GM19043 (cell line): Measurements from ENCODE around the gene FTCDNL1.

Experiments
- ATAC-seq: cut with Tn5 transposase; IDR thresholded peaks from one replicate; pipeline ENCODE4 v1.9.1; 2021; ENCODE audit warnings: low read depth; ENCODE audit not compliant: unreplicated experiment

Gene FTCDNL1

DNA sequence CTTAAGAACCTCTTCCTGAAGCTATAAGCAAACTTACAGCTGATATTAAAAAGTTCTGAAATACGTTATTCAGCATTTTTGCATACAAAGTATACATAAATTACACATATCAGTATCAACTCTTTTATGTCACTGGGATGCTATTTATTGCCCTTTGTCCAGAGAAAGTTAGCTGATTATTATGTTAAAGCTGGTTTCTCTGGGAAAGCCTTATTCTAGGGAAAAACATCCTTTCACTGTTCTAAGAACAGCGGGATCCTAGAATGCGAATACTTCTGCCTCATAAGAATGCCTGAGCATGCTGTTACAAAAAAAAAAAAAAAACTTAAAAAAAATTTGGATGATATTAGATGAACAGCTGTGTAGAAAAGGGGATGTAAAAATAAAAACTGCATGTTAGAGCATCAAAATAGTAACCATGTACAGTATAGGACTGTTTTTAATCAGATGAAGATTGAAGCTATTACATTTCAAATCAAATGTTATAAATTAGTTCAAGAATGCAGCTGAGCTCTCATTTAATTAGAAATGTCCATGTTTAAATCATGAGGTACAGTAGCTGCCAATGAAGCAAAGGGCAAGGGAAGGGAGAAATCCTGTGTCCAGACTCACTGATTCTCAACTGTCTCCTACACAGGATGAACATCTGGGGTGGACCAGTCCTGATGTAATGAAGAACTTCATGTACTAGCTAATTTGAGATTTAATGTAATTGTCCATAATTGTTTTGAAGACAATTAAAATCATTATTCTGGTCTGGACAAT is 8.2 kb downstream of the FTCDNL1 start:
- no peak for ATAC-seq

DNA sequence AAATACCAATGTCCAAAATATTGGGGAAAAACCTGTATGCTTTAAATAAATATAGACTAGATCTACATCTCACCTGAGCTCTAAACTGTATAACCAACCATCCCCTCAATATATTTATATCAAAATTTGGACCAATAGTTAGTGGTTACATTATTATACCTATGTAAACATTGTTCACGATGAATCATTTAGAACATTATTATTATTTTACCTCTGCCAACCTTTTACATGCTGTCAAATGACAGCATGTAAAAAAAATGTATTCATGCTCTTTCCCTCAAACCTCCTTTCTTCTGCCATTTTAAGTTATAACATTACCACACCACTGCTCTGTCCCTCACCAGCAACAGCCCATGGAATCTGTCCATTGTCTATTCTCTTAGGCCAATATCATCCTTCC is 9.6 kb downstream of the FTCDNL1 start:
- ATAC-seq = no peak

DNA sequence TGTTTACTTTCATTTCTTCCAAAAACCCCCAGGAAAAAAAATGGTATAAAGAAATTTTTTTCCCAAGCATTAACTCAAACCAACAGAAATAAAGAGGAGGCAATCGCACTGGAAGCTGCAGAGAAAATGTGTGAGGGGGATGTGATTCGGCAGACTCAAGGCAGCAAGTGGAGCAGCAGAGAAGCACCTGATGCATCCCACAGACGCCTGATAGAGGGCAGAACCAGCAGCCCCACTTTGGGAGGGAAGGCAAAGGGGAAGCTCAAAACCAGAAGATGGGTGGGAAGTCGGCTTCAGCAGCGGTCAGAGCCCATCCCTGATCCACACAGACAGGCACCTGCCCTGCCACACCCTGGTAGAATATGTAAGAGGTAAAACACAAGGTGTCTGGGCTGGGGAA is 12.6 kb downstream of the FTCDNL1 start:
- ATAC-seq = no peak

DNA sequence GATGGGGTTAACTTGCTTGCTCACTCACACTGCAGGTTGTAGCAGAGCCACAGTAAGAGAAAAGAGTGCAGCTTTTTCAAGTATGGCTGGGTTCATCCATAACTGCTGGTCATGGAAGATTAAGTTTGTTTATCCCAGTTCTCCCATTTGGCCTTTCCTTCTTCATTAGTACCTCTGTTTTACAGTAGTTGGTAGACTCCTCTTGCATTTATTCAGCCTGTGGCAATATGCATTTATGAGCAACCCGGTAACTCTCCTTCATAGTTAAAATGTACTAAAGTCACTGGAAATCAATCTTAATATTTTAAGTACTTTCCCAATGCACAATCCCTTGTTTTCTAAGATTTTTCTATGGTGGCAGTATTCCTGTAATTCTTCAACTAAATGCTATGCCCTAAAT is 14.0 kb downstream of the FTCDNL1 start:
- no peak for ATAC-seq

DNA sequence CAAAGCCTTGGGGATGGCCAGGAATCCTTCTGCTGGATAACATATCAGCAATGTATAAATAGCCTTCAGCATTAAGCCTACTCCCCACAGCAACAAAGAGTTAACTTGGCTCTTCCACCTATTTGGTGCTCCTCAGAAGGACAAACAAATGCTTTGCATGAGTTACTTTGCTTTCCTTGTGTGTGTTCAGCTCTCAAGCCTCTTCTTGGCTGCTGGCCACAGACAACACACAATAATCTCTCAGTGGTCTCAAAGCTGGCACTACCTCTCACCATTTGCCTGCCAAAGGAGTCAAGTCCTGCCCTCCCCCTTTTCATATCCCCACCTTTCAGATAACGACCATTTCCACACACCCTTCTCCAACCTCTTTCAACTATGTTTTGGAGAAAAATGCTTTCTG is 17.5 kb downstream of the FTCDNL1 start:
- ATAC-seq = no peak

DNA sequence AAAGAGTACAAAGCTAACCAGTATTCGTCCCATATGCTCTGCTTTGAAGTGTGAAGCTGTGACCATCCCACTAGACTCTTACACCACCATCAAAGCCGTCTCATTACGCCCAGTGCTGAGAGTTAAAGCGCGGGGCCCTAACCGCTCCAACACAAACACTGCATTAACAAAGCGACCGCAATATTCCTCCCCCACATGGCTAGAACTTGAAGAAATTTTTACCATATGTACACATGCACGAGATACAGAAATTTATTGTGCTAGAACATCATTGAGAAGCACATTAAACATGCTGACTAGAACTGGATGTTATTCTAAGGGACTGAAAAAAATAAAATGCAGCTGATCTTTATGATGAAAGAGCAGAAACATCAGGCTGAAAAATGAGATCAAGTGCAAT is 20.5 kb downstream of the FTCDNL1 start:
- no peak for ATAC-seq

DNA sequence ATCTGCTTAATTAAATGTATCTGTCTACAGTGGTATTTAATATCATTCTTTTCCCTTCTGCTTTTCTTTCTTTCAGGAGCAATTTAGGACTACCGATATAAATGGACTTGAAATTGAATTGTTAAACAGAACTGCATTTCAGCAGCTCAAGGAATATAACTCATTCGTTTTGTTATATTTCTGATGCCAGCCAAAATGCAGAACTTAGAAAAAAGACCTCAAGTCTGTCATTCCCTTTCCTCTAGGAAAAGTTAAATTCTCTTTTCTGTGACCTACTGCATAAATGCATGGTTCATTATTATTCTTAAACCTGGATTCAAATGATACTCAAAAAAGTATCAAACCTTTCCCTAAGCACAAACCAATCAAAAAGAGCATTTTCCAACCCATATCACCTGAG is 21.4 kb downstream of the FTCDNL1 start:
- ATAC-seq = no peak

DNA sequence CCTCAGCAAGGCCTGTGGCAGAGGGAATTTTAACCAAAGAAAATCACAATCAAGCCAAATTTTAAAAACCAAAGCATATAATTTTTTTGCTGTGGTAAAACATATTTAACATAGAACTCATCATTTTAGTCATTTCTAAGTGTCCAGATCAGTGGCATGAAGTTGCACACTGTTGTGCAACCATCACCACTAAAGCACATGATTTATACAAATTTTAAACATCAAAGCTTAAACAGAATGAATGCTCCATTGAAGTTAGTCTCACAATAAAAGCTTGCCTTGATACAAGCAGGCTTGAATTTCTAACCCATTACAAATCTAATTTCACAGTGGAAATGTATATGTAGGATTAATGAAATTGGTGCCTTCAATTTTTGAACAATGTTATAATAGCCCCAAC is 31.2 kb downstream of the FTCDNL1 start:
- ATAC-seq = no peak

DNA sequence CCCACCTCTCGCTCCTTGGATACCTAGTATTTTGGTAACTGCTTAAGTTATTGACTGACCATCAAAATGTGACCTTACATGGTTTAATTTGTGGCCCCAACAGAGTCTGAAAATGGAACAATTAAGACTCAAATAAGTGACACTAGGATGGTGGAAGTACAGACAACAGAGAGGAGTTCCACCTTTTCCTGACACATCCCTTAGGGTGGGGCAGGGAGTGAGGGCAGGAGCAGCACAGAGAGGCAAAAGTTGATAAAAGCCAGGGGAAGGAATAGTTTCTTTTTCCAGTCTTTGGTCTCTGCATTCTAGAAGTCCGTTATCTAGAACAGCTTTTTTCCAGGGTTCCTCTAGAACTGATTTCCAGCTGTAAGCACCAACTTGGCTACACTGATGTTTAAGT is 32.2 kb downstream of the FTCDNL1 start:
- no peak for ATAC-seq

DNA sequence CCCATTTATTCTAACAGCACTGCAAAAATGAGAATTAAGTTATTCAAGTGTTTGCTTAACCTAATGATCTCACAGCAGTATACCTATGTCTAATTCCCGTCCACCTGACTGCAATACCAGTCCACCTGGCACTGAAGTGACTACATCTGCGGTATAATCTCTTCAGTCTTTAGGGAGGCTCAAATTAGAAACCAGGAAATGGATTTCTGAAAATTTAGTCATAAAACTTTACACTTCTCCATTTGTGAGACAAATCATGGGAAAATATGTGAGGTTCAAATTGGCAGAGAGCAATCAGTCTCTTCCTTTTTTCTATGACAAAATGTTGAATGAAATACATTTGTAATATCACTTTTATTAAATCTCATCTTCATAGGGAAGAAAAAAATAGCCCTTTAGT is 33.0 kb downstream of the FTCDNL1 start:
- ATAC-seq = no peak

DNA sequence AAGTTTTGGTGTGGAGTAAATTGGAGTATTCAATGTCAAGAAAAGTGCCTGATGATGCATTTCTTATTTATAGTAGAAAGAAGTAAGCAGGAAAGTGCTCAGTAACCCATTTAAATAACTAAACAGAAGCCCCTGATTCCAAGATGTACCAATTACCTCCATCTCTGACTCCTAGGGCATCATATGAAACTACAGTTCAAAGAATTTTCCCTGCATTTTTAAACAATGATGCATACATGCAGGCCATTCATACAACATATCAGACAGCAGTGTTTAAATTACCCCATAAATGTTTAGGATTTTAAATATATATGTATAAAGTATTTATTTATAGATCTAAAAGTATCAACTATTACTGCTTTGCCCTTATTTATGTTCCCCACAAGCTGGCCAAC is 36.2 kb downstream of the FTCDNL1 start:
- no peak for ATAC-seq

DNA sequence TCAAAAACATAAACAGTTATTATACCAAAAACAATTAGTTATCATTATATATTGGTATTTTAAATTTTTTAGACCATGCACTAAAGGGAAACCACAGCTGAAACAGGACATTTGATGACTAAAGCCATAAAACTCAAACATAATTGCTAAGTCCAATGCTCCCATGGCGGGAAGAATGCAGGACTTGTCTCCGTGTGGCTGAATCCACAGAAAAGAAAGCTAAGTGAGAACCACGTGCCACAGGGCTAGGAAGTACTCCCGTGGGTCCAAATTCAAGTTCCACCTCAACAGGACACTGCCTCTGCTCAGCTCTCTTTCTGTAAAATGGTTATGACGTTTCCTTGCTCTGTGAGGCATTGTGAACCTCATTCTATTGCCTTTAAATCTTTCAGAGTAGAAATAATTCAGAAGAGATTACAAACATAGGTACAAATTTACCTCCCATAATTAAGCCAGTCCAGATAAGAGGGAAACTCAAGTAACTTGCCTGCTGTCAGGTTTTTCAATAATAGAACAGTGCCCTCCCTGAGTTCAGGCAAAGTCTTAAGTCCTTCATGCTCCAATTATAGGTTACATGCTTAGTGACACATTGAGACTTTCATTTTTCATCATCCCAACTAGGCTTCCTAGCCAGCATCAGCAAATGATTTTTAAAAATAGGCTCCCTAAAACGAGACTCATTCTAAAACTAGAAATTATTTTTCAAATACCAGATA is 36.7 kb downstream of the FTCDNL1 start:
- no peak for ATAC-seq

DNA sequence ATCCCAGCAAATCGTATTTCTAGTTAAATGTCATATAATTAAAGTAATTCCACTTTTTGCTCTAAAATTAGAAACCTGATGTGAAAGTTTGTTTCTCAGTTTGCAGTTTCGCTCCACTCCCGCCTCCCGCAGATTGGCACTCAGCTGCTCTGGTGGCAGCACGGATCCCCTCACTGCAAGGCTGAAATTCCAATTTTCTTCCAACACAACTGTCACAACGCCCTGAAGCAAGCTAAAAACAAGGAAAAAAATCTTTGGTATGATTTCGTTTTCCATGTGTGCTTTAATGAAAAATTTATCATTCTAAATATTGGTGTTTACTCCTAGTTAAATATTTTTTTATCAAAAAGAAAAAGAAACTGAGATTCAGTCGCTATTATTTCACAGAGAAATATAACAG is 38.5 kb downstream of the FTCDNL1 start:
- no peak for ATAC-seq

DNA sequence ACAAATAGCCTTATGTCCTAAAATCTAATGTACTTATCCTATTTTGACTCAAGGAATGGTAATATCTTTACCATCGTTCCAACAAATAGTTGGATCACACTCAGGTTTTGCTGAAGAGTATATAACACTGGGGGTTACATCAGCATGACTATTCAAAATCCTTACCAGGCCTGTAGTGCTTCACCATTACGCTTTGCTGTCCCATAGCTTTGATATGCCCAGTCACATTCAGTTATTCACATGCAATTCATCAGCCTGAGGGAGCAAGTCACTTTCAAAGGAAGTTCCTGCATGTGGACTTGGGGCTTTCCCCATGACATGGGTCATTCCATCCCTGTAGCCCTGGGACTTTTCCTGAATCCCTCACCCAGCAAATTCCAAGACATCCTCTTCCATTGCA is 39.6 kb downstream of the FTCDNL1 start:
- no peak for ATAC-seq

DNA sequence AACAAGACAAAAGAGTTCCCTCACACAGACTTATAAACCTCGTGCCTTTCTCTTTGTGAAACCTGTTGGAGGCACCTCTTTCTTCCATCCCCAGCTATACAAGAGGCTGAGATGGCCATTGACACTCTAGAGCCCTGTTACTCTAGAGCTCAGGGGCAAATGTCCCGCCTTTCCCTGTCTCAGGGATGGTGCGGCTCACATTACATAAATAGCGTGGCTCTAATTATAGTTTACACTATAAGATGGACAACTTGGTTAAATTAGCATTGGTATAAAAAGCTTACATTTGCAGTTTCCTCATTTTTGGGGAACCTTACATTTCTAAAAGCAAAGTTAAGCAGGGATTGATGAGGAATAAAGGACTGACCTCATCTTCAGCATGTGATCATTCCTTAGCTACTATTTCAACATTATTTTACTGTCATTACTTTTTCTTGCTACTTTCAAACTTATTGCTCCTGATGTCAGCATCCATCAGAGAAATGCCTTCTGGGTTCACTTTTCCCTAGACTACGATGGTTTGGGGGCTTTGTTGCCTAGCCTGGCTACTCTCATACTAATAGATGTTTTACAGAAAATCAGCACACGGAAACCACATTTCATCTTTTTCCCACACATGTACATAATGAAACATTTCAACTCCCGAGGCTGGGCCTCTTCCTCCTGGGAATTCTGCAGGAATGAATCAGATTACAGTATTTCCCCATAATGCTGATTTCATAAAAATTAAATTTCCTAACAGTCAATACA is 40.4 kb downstream of the FTCDNL1 start:
- no peak for ATAC-seq

DNA sequence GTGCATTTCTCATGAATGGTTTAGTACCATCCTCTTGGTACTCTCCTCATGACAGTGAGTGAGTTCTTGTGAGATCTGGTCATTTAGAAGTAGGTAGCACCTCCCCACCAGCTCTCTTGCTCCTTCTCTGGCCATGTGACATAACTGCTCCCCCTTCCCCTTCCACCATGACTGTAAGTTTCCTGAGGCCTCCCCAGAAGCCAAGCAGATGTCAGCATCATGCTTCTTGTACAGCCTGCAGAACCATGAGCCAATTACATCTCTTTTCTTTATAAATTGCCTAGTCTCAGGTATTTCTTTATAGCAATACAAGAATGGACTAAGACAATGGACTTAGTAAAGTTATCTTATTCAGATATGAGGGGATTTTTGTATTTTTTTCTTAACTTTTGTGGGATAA is 43.0 kb downstream of the FTCDNL1 start:
- ATAC-seq = no peak

DNA sequence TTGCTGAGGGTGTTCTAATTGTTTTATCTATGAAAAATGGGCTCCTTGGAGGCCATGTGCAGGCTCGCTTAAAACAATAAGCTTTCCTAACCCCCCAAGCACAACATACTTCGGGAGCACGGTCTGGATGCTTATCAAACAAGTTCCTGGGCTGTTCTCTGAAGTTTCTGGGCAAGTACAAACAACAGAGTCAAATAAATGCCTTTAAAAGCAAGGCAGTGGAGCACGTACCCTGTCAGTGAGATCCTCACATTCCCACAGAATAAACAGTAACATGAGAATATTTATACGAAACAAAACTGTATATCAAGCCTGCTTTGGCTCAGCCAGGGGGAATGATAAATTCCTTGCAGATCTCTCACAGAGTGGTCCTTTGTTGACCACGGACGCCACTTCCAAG is 44.8 kb downstream of the FTCDNL1 start:
- ATAC-seq = no peak

DNA sequence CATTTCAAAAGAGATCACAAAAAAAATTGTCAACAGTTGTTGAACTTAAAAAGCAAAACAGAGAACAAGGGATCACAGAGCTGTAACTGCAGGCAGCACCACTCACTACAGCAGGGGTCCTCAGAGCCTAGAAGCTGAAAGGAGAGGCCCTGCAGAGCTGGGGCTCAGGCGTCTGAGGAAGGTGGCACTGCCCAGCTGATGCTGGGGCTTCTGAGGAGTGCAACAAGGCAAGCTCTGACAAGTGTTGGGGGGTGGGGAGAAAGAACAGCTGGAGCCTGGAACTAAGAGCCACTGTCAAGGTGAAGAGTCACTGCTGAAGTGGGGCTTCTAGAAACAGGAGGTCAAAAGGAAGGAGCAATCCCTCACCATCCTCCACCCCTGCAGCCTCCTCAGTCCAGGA is 46.2 kb downstream of the FTCDNL1 start:
- no peak for ATAC-seq

DNA sequence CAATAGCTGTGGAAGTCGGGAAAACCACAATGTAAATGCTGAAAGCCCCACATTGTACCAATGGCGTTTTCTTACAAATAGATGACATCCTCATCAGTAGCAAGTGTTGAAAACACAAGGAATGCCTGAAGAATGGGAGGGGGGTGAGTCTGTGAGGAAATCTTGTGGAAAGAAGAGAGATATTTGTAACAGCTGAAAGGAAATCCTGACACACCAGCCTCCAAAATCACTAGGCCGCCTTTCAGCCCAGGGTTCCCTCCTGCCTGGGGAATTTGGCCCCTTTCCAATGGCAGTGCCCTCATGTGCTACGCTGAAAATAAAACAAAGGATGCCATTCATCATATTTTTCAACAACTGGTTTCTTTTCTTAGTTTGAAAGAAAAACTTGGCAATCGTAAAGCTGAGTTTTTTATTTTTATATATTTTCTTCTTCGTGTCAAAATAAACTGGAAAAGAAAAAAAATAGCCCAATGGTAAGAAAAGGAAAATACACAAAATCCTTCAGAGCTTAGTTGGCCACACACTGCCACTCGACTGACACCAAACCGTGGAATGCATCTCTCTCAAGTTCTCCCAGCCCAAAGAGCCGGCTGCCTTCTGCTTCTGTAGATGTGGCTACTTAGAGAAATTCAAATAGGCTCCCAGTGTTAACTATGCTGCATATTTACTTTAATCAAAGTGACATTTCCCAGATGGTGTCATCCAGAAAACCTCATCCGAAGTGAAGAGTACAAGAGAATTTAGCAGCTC is 52.0 kb downstream of the FTCDNL1 start:
- no peak for ATAC-seq

DNA sequence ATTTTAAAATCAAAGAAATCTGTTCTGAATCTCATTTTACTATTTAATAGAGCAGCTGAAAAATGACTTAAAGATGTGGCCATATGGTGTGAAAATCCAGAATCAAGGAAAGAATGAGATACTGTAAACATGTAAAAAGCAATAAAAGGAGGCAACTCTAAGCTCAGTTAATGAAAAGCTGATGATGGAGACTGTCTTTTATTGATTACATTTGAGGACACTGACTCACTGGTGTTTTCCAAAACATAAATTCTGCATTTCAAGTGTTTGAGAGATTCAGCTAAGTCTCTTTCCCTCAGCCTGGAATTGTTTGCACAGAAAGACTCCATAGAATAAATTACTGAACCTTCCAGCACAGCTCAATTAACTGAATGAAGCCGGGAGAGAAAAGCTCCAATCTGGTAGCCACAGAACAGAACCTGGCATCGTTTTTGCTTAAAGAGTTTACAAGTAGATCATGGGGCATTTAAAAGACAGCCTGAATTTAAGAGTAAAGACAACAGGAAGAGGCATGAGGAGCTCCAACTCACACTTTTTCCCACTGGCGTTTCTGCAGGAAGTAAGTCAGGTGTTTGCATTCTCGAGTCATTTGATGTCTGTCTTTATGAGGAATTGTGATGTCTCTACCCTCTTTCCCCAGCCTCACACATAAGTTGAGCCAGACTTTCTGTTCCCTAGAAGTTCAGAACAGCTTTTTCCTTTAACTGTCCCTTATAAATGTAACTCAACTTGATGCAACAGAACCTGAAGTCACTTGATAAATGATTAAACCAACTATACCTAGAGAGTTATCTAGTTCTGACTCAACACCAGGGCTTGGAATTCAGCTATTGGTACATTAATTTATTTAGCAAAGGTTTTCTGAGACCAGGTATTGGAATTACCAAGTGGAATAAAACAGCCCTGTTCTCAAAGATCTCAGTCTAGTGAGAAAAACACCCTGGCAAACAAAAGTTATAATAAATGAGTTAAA is 53.3 kb downstream of the FTCDNL1 start:
- ATAC-seq = no peak
